Adipocyte (in vitro differentiated cells): Measurements from ENCODE around the gene ITPKB.

ENCODE experiments used
- DNase-seq: peaks from one replicate; pipeline ENCODE4 v3.0.0-alpha.2; 2015; ENCODE audit warnings: low read depth
- H3K27me3 ChIP-seq: replicated peaks from 2 replicates; pipeline ENCODE4 v1.7.0; 2013; ENCODE audit warnings: mild to moderate bottlenecking, low read length, moderate library complexity; ENCODE audit not compliant: control insufficient read depth, insufficient read depth
- H3K36me3 ChIP-seq: 2 replicates; pipeline ENCODE4 v1.7.0; 2013; ENCODE audit warnings: low read length, mild to moderate bottlenecking, moderate library complexity; ENCODE audit not compliant: control insufficient read depth, insufficient read depth, severe bottlenecking
- H3K4me1 ChIP-seq: 2 replicates; pipeline ENCODE4 v1.7.0; 2013; ENCODE audit warnings: mild to moderate bottlenecking, low read length, moderate library complexity; ENCODE audit not compliant: control insufficient read depth, insufficient read depth
- H3K4me3 ChIP-seq: 2 replicates; pipeline ENCODE4 v1.7.0; 2013; ENCODE audit warnings: mild to moderate bottlenecking, low read length, moderate library complexity
- H3K9ac ChIP-seq: 2 replicates; pipeline ENCODE4 v1.7.0; 2013; ENCODE audit warnings: mild to moderate bottlenecking, low read length, moderate library complexity
- H3K9me3 ChIP-seq: 2 replicates; pipeline ENCODE4 v1.7.0; 2013; ENCODE audit warnings: mild to moderate bottlenecking, low read length, moderate library complexity; ENCODE audit not compliant: control insufficient read depth

ITPKB gene

DNA sequence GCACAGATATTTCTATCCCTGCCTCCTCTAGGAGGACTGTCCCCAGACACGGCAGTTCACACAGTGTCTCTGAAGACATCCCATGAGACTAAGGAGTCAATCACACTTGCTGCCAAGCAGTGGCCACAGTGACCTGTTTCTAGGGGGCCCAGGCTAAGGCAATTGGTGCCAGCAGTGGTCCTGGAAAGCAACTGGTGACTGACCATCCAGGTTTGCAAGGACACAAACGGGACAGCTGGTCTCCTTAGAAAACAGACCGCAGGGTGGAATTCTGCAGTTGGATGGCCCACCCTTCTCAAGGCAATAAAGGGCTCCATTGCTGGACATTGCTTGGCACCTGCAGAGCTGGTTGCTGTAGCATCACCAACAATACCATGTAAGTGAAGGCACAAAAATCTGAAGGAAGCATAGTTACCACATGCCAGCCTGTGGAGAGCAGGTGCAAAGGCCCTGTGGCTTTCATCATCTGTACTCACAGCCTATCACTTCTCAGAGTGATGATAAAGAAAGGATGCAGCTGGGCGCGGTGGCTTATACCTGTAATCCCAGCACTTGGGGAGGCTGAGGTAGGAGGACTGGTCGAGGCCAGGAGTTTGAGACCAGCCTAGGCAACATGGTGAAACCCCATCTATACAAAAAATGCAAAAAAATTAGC lies 109.1 kb downstream of the ITPKB start:
- Histone ChIP-seq H3K9ac (no peak overlapping the region), H3K4me3 (no peak overlapping the region), H3K36me3 (no peaks in the 10 kb centered on the region), H3K9me3 (no peaks in the 10 kb centered on the region), H3K4me1 (peaks cover 30% of the 10 kb centered on the region), H3K27me3 (no peaks in the 10 kb centered on the region)
- no peak for DNase-seq

DNA sequence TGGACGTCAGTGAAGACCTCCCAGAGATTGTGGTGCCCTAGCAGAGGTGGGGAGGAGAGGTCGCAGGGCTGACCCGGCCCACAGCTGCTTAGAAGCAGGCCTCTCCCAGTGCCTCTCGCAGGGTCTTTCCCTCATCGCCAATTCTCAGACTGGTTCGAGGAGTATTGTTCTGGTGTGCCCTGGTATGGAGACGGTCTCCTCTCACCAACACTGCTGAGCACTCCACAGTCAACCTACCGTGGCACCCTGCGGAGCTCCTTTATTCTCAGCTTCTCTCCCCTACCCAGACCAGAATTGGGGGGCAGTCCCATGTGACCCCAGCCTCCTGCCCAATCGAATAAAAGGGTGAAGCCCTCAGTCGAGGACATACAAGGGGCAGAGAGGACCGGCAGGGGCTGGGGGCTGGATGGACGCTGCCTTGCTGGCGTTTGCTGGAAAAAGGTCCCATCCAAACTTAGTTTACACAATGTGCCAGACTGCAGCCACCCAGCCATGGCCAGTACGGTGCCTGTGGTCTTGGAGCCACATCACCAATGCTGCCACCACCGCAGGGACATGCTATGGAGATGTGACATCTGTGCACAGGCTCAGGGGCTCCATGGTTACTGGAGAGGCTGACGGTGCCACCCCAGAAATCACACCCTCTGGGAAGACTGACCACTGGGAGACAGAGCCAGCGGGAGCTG lies 109.7 kb downstream of the ITPKB start:
- DNase-seq, result no peak
- H3K9me3 ChIP-seq, result no peaks in the 10 kb centered on the region

DNA sequence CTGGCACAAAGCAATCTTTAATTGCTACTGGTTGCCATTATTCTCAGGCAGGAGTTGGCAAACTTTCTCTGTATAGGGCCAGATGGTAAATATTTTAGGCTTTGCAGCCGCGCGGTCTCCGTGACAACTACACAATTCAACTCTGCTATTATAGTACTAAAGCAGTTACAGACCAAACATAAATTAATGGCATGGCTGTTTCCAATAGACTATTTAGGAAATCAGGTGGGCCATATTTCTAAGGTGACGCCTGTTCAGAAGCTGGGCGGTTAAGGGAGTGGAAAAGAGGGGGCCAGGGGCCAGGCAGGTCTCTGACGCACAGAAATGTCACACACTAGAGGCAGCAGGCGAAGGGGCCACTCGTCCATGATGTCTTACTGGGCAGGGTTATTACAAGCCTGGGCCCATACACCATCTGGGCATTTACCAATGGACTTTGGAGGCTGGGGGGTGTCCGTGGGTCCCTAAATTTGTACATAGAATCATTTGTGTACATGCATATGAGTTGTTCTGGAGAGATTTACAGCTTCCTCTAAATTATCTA lies 110.4 kb downstream of the ITPKB start:
- H3K27me3 ChIP-seq, result no peaks in the 10 kb centered on the region
- H3K4me1 ChIP-seq, result peaks cover 28% of the 10 kb centered on the region
- DNase-seq, result no peak
- H3K9ac ChIP-seq, result no peak overlapping the region
- H3K4me3 ChIP-seq, result no peak overlapping the region
- H3K9me3 ChIP-seq, result no peaks in the 10 kb centered on the region
- H3K36me3 ChIP-seq, result no peaks in the 10 kb centered on the region

More for the DNA sequence above, 109.7 kb downstream of the ITPKB start:
- no peak overlapping the region for H3K4me3 ChIP-seq
- H3K36me3 ChIP-seq, result no peaks in the 10 kb centered on the region
- H3K27me3 ChIP-seq, result no peaks in the 10 kb centered on the region
- H3K4me1 ChIP-seq, result peaks cover 30% of the 10 kb centered on the region
- H3K9ac ChIP-seq, result no peak overlapping the region

DNA sequence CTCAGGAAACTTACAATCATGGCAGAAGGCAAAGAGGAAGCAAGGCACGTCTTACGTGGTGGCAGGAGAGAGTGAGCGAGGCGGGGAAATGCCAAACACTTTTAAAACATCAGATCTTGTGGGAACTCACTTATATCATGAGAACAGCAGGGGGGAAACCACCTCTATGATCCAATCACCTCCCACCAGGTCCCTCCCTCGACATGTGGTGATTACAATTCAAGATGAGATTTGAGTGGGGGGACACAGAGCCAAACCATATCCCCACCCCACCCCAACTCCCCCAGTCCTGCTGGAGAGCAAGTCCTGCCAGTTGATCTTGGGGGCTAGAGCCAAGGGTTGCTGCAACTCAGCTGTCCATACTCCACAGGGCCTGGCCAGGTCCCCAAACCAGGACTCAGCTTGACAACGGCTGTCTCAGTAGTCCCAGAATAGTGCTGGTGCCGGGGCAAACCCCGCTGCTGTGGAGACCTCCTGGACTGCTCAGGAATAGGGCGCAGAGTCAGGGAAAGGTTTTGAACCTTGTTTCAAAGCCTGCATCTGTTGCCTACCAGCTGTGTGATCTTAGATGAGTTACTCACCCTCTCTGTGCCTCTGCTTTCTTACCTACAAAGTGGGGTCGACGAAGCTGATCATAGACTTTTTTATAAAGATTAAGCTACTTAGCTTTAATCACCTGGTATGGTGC lies 111.0 kb downstream of the ITPKB start:
- no peak for DNase-seq
- Histone ChIP-seq H3K36me3 (no peaks in the 10 kb centered on the region), H3K4me1 (peaks cover 22% of the 10 kb centered on the region), H3K4me3 (no peak overlapping the region), H3K27me3 (no peaks in the 10 kb centered on the region), H3K9me3 (no peaks in the 10 kb centered on the region), H3K9ac (no peak overlapping the region)

DNA sequence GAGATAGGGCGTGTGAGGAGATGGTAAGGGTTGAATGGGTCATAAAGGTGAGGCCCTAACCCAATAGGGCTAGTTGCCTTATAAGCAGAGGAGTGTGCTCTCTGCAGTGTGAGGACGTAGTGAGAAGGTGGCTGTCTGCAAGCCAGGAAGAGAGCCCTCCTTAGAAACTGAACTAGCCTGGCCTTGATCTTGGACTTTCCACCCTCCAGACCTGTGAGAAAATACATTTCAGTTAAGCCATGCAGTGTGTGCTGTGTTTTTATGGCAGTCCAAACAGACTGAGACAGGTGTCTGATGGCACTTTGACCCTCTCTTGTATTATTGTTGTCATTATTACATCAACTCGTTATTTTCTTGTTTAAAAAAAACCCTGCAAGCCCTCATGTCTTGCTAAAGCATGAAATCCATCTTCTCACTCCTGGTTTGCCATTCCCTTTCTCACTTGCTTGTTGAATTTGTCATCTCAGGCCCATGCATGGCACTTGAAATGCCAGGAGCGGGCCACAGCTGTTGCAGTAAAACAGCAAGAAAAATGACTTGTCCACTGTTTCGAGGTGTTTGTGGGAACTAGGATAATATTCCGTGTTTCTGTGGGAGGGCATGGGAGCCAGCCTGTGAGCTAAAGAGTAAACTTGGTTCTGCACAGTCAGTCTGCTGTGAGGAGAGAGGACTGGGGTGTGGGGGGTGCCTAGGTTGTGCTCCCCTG lies 111.9 kb downstream of the ITPKB start:
- peaks cover 13% of the 10 kb centered on the region for H3K4me1 ChIP-seq
- H3K36me3 ChIP-seq, result no peaks in the 10 kb centered on the region
- H3K4me3 ChIP-seq, result no peak overlapping the region
- no peak for DNase-seq
- no peak overlapping the region for H3K9ac ChIP-seq
- H3K9me3 ChIP-seq, result no peaks in the 10 kb centered on the region
- no peaks in the 10 kb centered on the region for H3K27me3 ChIP-seq

DNA sequence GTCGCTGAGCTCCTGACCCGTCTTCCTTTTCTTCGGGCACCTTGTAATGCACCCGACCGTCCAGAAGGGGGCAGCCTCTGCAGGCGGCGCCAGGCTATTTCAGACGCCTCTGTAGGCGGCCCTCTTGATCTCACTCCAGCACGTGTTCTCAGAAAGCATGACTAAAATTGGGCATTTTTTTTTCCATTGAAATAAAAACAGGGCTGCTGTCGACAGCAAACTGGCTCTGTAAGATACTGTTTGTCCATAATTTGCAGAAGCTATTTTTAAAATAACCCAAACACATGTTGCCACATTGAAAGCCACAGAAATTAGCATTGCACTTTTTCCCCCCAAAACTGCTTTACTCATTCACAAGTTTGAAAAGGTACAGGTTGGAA lies 112.5 kb downstream of the ITPKB start:
- H3K4me1 ChIP-seq, result peaks cover 8% of the 10 kb centered on the region
- H3K27me3 ChIP-seq, result no peaks in the 10 kb centered on the region
- H3K9me3 ChIP-seq, result peaks cover 5% of the 10 kb centered on the region
- no peak overlapping the region for H3K9ac ChIP-seq
- H3K36me3 ChIP-seq, result no peaks in the 10 kb centered on the region
- no peak overlapping the region for H3K4me3 ChIP-seq
- DNase-seq, result peak; percentile 79

DNA sequence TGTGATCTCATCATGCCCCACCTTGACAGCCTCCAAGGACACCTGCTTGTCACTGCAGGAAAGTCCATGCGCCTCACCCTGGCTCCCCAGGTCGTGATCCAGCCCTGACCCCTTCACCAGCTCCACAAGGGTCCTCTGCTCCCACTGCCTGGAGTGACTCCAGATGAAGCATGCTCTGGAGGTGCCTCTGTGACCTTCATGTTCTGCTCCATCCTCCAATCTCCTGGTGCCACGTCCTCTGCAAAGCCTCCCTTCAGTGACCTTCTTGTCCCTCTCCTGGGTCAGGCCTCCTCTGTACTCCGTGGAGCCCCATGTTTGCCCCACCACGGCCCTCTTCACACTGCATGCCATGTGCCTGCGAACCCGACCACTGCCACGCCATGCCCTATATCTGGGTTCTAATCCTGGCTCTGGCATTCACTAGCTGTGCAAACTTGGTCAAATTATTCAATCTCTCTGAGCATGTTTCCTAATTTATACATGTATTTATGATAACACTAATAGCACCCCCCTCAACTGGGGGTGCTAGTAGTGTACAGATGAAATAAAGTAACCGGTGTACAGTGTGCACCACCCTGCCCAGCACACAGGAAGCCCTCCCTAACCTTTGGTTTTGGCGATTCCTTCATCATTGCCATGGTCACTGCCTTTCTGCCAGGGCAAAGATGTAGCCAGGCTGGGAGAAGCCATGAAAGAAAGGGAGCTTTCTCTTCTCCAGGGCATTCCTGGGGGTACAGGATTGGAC lies 113.1 kb downstream of the ITPKB start:
- Histone ChIP-seq H3K4me1 (peaks cover 8% of the 10 kb centered on the region), H3K27me3 (no peaks in the 10 kb centered on the region), H3K4me3 (no peak overlapping the region), H3K9ac (no peak overlapping the region), H3K9me3 (peaks cover 6% of the 10 kb centered on the region), H3K36me3 (no peaks in the 10 kb centered on the region)
- DNase-seq, result no peak

DNA sequence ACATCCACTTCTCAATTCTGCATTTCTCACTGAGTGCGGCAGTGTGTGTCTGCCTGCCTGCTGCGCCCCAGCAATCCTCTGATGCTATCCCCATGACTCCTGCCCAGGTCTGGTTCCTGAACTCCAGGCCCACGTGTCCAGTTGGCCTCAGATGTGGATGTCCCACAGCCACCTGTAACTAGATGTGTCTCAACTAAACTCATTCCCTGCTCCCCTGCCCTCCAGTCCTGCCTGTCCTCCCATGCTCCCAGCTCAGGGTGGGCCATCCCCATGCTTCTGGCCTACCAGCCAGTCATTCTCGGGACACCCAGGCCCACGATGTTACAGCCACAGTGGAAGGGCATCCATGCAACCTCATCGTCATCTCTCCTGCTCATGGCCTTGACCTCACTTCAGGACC lies 113.8 kb downstream of the ITPKB start:
- no peak for DNase-seq
- no peaks in the 10 kb centered on the region for H3K36me3 ChIP-seq
- no peak overlapping the region for H3K9ac ChIP-seq
- no peak overlapping the region for H3K4me3 ChIP-seq
- H3K4me1 ChIP-seq, result peaks cover 8% of the 10 kb centered on the region
- H3K9me3 ChIP-seq, result peaks cover 6% of the 10 kb centered on the region
- no peaks in the 10 kb centered on the region for H3K27me3 ChIP-seq

DNA sequence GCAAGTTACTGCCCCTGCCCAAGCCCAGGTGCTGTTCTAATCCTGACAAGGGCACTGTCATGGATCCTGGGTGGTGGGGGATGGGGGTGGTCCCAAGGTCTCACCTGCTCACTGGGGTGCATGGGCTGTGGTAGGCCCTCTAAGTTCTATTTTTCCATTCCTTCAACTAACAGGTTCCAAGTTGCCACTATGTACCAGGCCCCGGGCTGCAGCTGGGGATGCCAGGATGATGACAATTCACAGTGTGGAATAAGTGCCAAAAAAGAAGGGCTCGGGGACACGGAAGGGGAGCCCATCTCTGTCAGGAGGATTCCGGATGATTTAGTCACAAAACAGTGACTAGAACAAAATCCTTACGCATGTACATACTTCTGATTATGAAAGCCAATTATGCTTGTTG lies 114.6 kb downstream of the ITPKB start:
- Histone ChIP-seq H3K27me3 (no peaks in the 10 kb centered on the region), H3K9me3 (peaks cover 6% of the 10 kb centered on the region), H3K4me1 (peaks cover 8% of the 10 kb centered on the region), H3K36me3 (no peaks in the 10 kb centered on the region), H3K9ac (no peak overlapping the region), H3K4me3 (no peak overlapping the region)
- DNase-seq, result peak; percentile 82

DNA sequence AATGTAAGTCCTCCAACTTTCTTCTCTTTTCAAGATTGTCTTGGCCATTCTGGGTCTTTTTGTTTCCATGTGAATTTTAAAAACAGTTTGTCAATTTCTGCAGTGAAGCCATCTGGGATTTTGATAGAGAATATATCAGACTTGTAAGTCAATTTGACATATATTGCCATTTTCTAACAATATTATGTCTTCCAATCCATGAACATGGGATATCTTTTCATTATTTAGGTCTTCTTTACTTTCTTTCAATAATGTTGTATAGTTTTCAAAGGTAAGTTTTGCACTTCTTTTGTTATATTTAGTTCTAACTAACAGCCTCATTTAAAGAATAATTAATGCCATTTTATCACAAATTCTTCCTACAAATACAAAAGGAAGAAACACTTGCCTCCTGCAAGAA lies 117.1 kb downstream of the ITPKB start:
- DNase-seq, result no peak
- H3K36me3 ChIP-seq, result no peaks in the 10 kb centered on the region
- H3K4me3 ChIP-seq, result no peak overlapping the region
- H3K9me3 ChIP-seq, result peaks cover 6% of the 10 kb centered on the region
- peaks cover 8% of the 10 kb centered on the region for H3K4me1 ChIP-seq
- no peak overlapping the region for H3K9ac ChIP-seq
- H3K27me3 ChIP-seq, result no peaks in the 10 kb centered on the region
